Type B pancreatic cell (in vitro differentiated cells): ENCODE measurements around the gene MIPOL1. TPM values are rescaled to one million over a fixed set of nuclear protein-coding genes. Genes with fewer than 3 reads are reported as not detected.

Experiments
- DNase-seq: peaks from one replicate; pipeline ENCODE4 v3.0.0; 2021; ENCODE audit warnings: mixed read lengths; ENCODE audit not compliant: unreplicated experiment; ENCODE audit errors: extremely low spot score
- H3K27ac Mint-ChIP-seq: 2 replicates; pipeline ENCODE4 v1.8.0; 2021; ENCODE audit warnings: mild to moderate bottlenecking, mixed read lengths
- H3K27me3 Mint-ChIP-seq: 2 replicates; pipeline ENCODE4 v1.8.0; 2021; ENCODE audit warnings: mixed read lengths
- H3K36me3 Mint-ChIP-seq: 2 replicates; pipeline ENCODE4 v1.8.0; 2021; ENCODE audit warnings: mixed read lengths
- H3K4me1 Mint-ChIP-seq: one replicate; pipeline ENCODE4 v1.8.0; 2021; ENCODE audit warnings: mixed read lengths; ENCODE audit not compliant: unreplicated experiment
- H3K4me3 Mint-ChIP-seq: 2 replicates; pipeline ENCODE4 v1.8.0; 2021; ENCODE audit warnings: mild to moderate bottlenecking, mixed read lengths
- H3K9me3 Mint-ChIP-seq: 2 replicates; pipeline ENCODE4 v1.8.0; 2021; ENCODE audit warnings: mixed read lengths
- total RNA-seq: library from RNA; stranded (reverse); gene quantifications from 2 replicates; pipeline ENCODE4 v1.2.1, GENCODE V29; 2021; ENCODE audit warnings: low replicate concordance
- TF ChIP-seq, protein P1 (sequence below): fragments of 200-600 bp; sonication (generic); conservative IDR thresholded peaks from 2 replicates; pipeline ENCODE4 v1.5.0; 2021; ENCODE audit warnings: antibody characterized with exemption, mild to moderate bottlenecking

The MIPOL1 gene
- total RNA-seq, 1 donor from 2014 or later, result 14.5 TPM

DNA sequence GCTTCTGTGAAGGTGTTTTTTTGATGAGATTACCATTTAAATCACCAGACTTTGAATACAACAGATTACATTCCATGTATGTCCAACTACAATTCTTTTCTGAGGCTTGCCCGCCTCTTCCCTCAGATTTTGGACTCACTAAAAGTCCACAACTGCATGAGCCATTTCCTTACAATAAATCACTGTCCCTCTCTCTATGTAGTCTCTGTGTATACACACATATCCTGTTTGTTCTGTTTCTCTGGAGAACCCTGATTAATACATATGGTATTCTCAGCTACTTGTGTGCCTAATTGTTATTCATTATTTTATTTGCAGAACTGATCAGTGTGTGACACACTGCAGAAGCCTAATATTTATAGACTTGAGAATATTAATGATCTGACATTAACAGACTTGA is 2.4 kb upstream of the MIPOL1 start:
- no peak for DNase-seq
- TF ChIP-seq, protein P1, sequence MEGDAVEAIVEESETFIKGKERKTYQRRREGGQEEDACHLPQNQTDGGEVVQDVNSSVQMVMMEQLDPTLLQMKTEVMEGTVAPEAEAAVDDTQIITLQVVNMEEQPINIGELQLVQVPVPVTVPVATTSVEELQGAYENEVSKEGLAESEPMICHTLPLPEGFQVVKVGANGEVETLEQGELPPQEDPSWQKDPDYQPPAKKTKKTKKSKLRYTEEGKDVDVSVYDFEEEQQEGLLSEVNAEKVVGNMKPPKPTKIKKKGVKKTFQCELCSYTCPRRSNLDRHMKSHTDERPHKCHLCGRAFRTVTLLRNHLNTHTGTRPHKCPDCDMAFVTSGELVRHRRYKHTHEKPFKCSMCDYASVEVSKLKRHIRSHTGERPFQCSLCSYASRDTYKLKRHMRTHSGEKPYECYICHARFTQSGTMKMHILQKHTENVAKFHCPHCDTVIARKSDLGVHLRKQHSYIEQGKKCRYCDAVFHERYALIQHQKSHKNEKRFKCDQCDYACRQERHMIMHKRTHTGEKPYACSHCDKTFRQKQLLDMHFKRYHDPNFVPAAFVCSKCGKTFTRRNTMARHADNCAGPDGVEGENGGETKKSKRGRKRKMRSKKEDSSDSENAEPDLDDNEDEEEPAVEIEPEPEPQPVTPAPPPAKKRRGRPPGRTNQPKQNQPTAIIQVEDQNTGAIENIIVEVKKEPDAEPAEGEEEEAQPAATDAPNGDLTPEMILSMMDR, result no peak
- peaks cover 25% of the 10 kb centered on the region for H3K4me1 Mint-ChIP-seq
- H3K36me3 Mint-ChIP-seq, result no peaks in the 10 kb centered on the region
- H3K27me3 Mint-ChIP-seq, result peaks cover 14% of the 10 kb centered on the region
- no peak overlapping the region for H3K27ac Mint-ChIP-seq
- H3K4me3 Mint-ChIP-seq, result no peak overlapping the region
- no peaks in the 10 kb centered on the region for H3K9me3 Mint-ChIP-seq

DNA sequence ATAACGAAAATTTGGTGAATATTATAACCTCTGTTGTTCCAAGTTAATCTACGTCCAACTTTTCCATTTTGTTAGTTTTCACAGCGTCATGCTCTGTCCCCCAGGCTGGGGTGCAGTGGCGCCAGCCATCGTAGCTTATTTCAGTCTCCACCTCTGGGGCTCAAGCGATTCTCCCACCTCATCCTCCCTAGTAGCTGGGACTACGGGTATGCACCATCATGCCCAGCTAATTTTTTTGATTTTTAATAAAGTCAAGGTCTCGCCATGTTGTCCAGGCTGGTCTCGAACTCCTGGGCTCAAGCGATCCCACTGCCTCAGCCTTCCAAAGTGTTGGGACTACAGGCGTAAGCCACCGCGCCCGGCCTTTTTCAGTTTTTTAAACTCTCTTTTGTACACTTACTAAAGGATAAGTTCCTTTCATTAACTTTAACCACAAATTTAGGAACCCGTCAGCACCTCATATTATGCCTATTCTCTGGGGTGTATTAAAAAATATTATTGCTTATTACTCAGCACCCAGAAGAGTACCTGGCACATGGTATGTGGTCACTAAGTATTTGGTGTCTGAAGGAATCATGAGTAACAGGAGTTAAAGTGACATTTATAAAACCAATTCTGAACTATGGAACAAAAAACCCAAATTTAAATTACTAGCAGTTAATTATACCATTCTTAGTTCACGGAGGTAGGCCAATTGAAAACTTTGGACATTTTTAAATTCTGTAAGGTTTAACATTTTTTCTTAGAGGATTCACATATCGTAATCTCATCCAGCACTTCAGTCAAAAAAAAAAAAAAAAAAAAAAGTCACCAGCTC is 925 bp upstream of the MIPOL1 start:
- Mint-ChIP-seq H3K36me3 (no peaks in the 10 kb centered on the region), H3K4me1 (peaks cover 25% of the 10 kb centered on the region), H3K9me3 (no peaks in the 10 kb centered on the region), H3K27ac (peak overlapping the region; percentile 94), H3K4me3 (peak overlapping the region; percentile 99), H3K27me3 (peaks cover 6% of the 10 kb centered on the region)
- DNase-seq, result no peak
- TF ChIP-seq, protein P1, result no peak

DNA sequence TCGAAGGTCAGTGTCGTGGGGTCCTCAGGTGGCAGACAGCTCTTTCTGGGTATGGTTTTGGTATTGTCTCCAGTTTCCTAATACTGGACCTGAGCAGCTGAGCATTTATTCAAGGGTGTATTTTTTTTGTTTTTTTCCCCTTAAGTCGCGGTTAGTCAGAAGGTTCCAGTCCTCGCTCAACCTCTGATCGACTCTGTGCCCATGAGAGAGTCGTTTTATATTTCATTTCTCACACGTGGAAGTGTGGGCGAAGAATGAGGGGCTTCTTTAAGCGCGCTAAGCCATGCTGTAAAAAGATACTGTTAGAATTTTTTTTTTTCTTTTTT is 499 bp downstream of the MIPOL1 start:
- Mint-ChIP-seq H3K9me3 (no peaks in the 10 kb centered on the region), H3K4me3 (peak overlapping the region; percentile 99), H3K4me1 (peaks cover 25% of the 10 kb centered on the region), H3K36me3 (no peaks in the 10 kb centered on the region), H3K27ac (peak overlapping the region; percentile 94), H3K27me3 (peaks cover 3% of the 10 kb centered on the region)
- no peak for DNase-seq
- TF ChIP-seq, protein P1, result no peak

DNA sequence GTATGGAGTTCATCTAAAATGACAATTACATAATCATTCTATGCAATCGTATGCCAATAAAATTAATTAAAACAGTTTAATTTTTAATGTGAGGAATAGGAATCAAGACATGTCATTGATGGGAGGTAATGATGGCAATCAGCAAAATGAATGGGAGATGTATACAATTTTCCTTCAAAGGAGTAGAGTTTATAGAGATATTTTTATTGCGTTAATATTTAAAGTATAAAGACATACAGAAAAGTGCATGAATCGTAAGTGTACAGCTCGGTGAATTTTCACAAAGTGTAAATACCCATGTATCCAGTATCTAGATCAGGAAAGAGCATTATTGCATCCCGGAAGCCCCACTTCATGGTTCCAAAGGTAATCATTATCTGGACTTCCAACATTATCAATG is 1.2 kb downstream of the MIPOL1 start:
- no peak for DNase-seq
- Mint-ChIP-seq H3K4me3 (peak overlapping the region; percentile 99), H3K36me3 (peaks cover under 1% of the 10 kb centered on the region), H3K9me3 (no peaks in the 10 kb centered on the region), H3K4me1 (peaks cover 25% of the 10 kb centered on the region), H3K27me3 (peaks cover 3% of the 10 kb centered on the region), H3K27ac (no peak overlapping the region)
- TF ChIP-seq, protein P1, result no peak

DNA sequence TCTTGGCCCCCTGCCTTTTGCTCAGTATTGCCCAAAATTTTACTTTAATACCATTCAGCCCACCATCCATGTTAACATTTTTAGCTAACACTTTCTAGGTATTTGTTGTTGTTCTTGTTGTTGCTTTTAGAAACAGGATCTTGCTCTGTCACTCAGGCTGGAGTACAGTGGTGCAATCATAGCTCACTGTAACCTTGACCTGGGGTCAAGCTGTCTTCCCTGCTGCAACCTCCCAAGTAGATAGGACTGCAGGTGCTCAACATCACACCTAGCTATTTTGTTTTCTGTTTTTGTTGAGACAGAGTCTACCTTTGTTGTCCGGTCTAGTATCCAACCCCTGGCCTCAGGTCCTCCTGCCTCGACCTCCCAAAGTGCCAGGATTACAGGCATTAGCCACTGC is 4.0 kb downstream of the MIPOL1 start:
- H3K27me3 Mint-ChIP-seq, result no peaks in the 10 kb centered on the region
- H3K27ac Mint-ChIP-seq, result no peak overlapping the region

More for the DNA sequence above, 4.0 kb downstream of the MIPOL1 start:
- TF ChIP-seq, protein P1, result no peak
- DNase-seq, result no peak
- Mint-ChIP-seq H3K4me3 (no peak overlapping the region), H3K4me1 (peaks cover 20% of the 10 kb centered on the region), H3K36me3 (peaks cover 16% of the 10 kb centered on the region), H3K9me3 (no peaks in the 10 kb centered on the region)
